PC-9 (cell line): ENCODE measurements around the gene TFF2. TPM values are rescaled to one million over a fixed set of nuclear protein-coding genes. Genes with fewer than 3 reads are reported as not detected.

Source experiments
- BruUV-seq: library from RNA; stranded (reverse); fragments of 400-500 nt; replicated peaks from 2 replicates; lab custom pipeline; 2021; lab: Mats Ljungman, UMichigan
- CTCF ChIA-PET: fragments of 300-600 bp; sonication (Branson Sonifier 250); formaldehyde crosslinking; loops from one replicate; lab custom pipeline; 2022; ENCODE audit warnings: antibody characterized with exemption; lab: Charles Lee
- POLR2A ChIA-PET: fragments of 300-600 bp; sonication (Branson Sonifier 250); formaldehyde crosslinking; loops from one replicate; lab custom pipeline; 2022; ENCODE audit warnings: antibody characterized with exemption; ENCODE audit not compliant: unreplicated experiment; lab: Charles Lee
- DNase-seq, 2 experiments: peaks; one replicate each; pipeline versions ENCODE4 v3.0.0 to v3.0.0-alpha.2; 2015 to 2022; ENCODE audit warnings: mixed read lengths in 1 of 2
- H2AFZ ChIP-seq: fragments of 200-600 bp; sonication (generic); 2 replicates; pipeline ENCODE4 v1.8.1; 2017; ENCODE audit warnings: antibody characterized with exemption
- H3F3A ChIP-seq: fragments of 200-600 bp; sonication (generic); 2 replicates; pipeline ENCODE4 v1.8.1; 2017; ENCODE audit warnings: antibody characterized with exemption, mild to moderate bottlenecking, low read depth; ENCODE audit not compliant: insufficient read depth
- H3K27ac ChIP-seq: fragments of 200-600 bp; sonication (generic); 2 replicates; pipeline ENCODE4 v1.6.1; 2016; ENCODE audit warnings: mixed run types
- H3K27me3 ChIP-seq: fragments of 200-600 bp; sonication (generic); 2 replicates; pipeline ENCODE4 v1.6.1; 2016; ENCODE audit warnings: low read depth, mixed run types; ENCODE audit not compliant: insufficient read depth
- H3K36me3 ChIP-seq: fragments of 200-600 bp; sonication (generic); 2 replicates; pipeline ENCODE4 v1.6.1; 2016; ENCODE audit warnings: low read depth, mixed run types
- H3K4me1 ChIP-seq: fragments of 200-600 bp; sonication (generic); replicated peaks from 2 replicates; pipeline ENCODE4 v1.6.1; 2016; ENCODE audit warnings: mixed run types; ENCODE audit not compliant: insufficient read depth
- H3K4me2 ChIP-seq: fragments of 200-600 bp; sonication (generic); 2 replicates; pipeline ENCODE4 v1.6.1; 2017; ENCODE audit warnings: mixed run types
- H3K4me3 ChIP-seq: fragments of 200-600 bp; sonication (generic); 2 replicates; pipeline ENCODE4 v1.6.1; 2016; ENCODE audit warnings: mixed run types
- H3K79me2 ChIP-seq: fragments of 200-600 bp; sonication (generic); 2 replicates; pipeline ENCODE4 v1.6.1; 2017; ENCODE audit warnings: low read depth, mixed run types
- H3K9me2 ChIP-seq: fragments of 200-600 bp; sonication (generic); 2 replicates; pipeline ENCODE4 v1.8.1; 2017; ENCODE audit warnings: mild to moderate bottlenecking; ENCODE audit not compliant: insufficient read depth
- H3K9me3 ChIP-seq: fragments of 200-600 bp; sonication (generic); 2 replicates; pipeline ENCODE4 v1.8.1; 2016; ENCODE audit warnings: low read depth; ENCODE audit not compliant: insufficient read depth
- H4K20me1 ChIP-seq: fragments of 200-600 bp; sonication (generic); 2 replicates; pipeline ENCODE4 v1.8.1; 2017; ENCODE audit not compliant: insufficient read depth
- EZH2 ChIP-seq: fragments of 200-600 bp; sonication (generic); IDR thresholded peaks from 2 replicates; pipeline ENCODE4 v1.8.0; 2017; ENCODE audit warnings: antibody characterized with exemption, low read depth
- intact Hi-C: fragments of 100-400 bp; cut with micrococcal nuclease; formaldehyde crosslinking; loops from one replicate; pipeline ENCODE4 v1.10.0; 2022; ENCODE audit not compliant: unreplicated experiment
- total RNA-seq: library from RNA; stranded (reverse); gene quantifications from 2 replicates; pipeline ENCODE4 v1.2.3, GENCODE V29; 2021
- TF ChIP-seq, protein P1 (sequence below): fragments of 200-600 bp; sonication (generic); conservative IDR thresholded peaks from 2 replicates; pipeline ENCODE4 v1.6.1; 2017; ENCODE audit warnings: mixed run types, antibody characterized with exemption, mild to moderate bottlenecking, moderate library complexity

Gene TFF2
- total RNA-seq, 1 experiment from 2014 or later: 0.52 TPM

DNA sequence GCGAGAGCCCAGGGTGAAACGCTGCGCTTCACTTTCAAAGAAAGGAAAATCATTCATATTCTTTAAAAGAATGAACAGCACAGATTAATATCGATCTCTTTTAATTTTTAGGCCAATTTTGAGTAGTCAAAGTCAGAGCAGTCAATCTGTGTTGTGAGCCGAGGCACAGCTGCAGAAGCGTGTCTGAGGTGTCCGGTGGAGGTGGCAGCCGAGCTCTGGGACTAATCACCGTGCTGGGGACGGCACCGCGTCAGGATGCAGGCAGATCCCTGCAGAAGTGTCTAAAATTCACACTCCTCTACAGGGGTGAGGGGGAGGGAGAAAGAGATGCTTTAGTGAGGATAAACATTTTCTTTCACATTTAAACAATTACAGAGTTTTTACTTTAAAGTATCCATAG is 11.4 kb upstream of the TFF2 start:
- Histone ChIP-seq H3K36me3 (no peaks in the 10 kb centered on the region), H2AFZ (no peak overlapping the region), H3K9me2 (no peaks in the 10 kb centered on the region), H3K4me3 (no peak overlapping the region), H4K20me1 (no peaks in the 10 kb centered on the region), H3K27me3 (no peaks in the 10 kb centered on the region), H3K27ac (no peak overlapping the region), H3K4me1 (peaks cover 33% of the 10 kb centered on the region), H3K4me2 (no peak overlapping the region), H3K79me2 (no peaks in the 10 kb centered on the region), H3F3A (peaks cover 23% of the 10 kb centered on the region), H3K9me3 (no peaks in the 10 kb centered on the region)
- TF ChIP-seq, protein P1, sequence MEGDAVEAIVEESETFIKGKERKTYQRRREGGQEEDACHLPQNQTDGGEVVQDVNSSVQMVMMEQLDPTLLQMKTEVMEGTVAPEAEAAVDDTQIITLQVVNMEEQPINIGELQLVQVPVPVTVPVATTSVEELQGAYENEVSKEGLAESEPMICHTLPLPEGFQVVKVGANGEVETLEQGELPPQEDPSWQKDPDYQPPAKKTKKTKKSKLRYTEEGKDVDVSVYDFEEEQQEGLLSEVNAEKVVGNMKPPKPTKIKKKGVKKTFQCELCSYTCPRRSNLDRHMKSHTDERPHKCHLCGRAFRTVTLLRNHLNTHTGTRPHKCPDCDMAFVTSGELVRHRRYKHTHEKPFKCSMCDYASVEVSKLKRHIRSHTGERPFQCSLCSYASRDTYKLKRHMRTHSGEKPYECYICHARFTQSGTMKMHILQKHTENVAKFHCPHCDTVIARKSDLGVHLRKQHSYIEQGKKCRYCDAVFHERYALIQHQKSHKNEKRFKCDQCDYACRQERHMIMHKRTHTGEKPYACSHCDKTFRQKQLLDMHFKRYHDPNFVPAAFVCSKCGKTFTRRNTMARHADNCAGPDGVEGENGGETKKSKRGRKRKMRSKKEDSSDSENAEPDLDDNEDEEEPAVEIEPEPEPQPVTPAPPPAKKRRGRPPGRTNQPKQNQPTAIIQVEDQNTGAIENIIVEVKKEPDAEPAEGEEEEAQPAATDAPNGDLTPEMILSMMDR: no peak
- TF ChIP-seq EZH2: no peak
- DNase-seq: no peak
- CTCF ChIA-PET: interaction anchor here (0.7 kb wide), 1 partner anchor 153 kb away, joined by 4 read pairs; no protein-coding TSS in a partner anchor
- BruUV-seq: no TSS peak
- intact Hi-C loops: no loop called here
- POLR2A ChIA-PET: no interaction called here

DNA sequence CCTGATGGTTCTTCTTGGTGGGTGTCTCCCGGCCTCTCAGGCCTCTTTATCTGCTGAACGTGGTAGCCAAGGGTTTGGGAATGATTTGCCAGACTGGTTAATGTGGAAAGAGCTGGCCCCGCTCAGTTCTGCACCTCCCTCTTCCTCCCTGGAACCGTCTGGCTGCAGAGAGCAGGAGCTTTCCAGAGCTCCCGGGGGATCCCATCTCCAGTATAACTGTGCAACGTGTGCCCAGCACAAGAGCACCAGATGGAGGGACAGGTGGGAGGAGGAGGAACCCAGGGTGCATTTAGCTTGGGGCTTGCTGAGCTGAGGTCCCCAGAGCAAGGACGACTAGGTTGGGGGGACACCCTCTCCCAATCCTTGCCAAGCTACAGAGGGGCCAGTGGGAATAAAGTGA is 10.5 kb upstream of the TFF2 start:
- Histone ChIP-seq H3K4me3 (no peak overlapping the region), H3K4me1 (peaks cover 26% of the 10 kb centered on the region), H3K9me2 (no peaks in the 10 kb centered on the region), H4K20me1 (no peaks in the 10 kb centered on the region), H3F3A (peaks cover 18% of the 10 kb centered on the region), H3K9me3 (no peaks in the 10 kb centered on the region), H3K79me2 (no peaks in the 10 kb centered on the region), H3K27me3 (no peaks in the 10 kb centered on the region), H3K4me2 (no peak overlapping the region), H2AFZ (no peak overlapping the region), H3K27ac (no peak overlapping the region), H3K36me3 (no peaks in the 10 kb centered on the region)
- intact Hi-C loops: no loop called here
- ChIA-PET CTCF (no interaction called here), POLR2A (no interaction called here)
- no peak for DNase-seq
- no peak for TF ChIP-seq EZH2
- TF ChIP-seq, protein P1: no peak
- no TSS peak for BruUV-seq

DNA sequence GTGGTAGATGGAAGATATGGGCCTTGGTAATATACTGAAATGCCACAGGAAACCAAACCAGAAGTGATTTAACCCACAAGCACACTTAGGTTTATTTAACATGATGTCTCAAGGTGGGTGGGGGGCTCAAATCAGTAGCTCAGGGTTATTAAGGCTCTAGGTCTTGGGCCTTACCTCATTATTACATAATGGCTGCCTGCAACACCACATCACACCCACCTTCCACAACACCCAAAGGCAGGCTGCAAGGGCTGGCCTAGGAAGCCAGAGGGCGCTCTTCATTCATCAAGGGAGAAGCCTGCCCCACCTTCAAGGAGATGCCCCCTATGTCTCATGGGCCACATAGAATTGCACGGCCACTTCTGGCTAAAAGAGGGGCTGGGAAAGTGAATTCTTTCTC is 9.5 kb upstream of the TFF2 start:
- intact Hi-C loops: no loop called here
- Histone ChIP-seq H3K4me3 (no peak overlapping the region), H3K27ac (no peak overlapping the region), H3K4me1 (peaks cover 19% of the 10 kb centered on the region), H2AFZ (no peak overlapping the region), H3K27me3 (no peaks in the 10 kb centered on the region), H3K36me3 (no peaks in the 10 kb centered on the region), H4K20me1 (no peaks in the 10 kb centered on the region), H3F3A (peaks cover 14% of the 10 kb centered on the region), H3K9me3 (no peaks in the 10 kb centered on the region), H3K9me2 (no peaks in the 10 kb centered on the region), H3K79me2 (no peaks in the 10 kb centered on the region), H3K4me2 (no peak overlapping the region)
- BruUV-seq: no TSS peak
- CTCF ChIA-PET: no interaction called here
- POLR2A ChIA-PET: interaction anchor here (0.6 kb wide), 1 partner anchor 20 kb away, joined by 5 read pairs; no protein-coding TSS in a partner anchor
- TF ChIP-seq EZH2: no peak
- TF ChIP-seq, protein P1: peak; percentile 44; the same call in 1 of the 2 replicates
- DNase-seq: no peak
